ENCODE results near the gene HOXA3.

Gene HOXA3

GRCh38 chr7:27140126-27140857 is 12.1 kb downstream of the HOXA3 start:
- no peaks in the 10 kb centered on the region for H3K27me3 ChIP-seq (replicated peaks in 2 of 5; ENCODE audit: control insufficient read depth in 4 of 5, insufficient read depth in 5 of 5, low read length in 4 of 5)
- CTCF ChIA-PET: interaction anchor here (0.7 to 2.0 kb wide), 6 partner anchors 9 to 475 kb away, joined by 3 to 7 read pairs (median 4); partner anchors contain the start of gene HOXA3
- peaks cover 9 to 51% (median 47%) of the 10 kb centered on the region in 4 experiments for H3K4me1 ChIP-seq (ENCODE audit: control extremely low read depth in 1 of 4, control insufficient read depth in 4 of 4, insufficient read depth in 4 of 4, low read length in 3 of 4)

GRCh38 chr7:27139334-27140125 is 12.9 kb downstream of the HOXA3 start:
- no peak overlapping the region for H3K27ac ChIP-seq (ENCODE audit: insufficient read depth in 1 of 2, low read depth in 1 of 2, low read length in 2 of 2, poor library complexity in 1 of 2, severe bottlenecking in 2 of 2)
- CTCF ChIA-PET: interaction anchor here (0.7 kb wide), 1 partner anchor 8 kb away, joined by 4 read pairs; no protein-coding TSS in a partner anchor

More at GRCh38 chr7:27140126-27140857, 12.1 kb downstream of the HOXA3 start:
- POLR2A ChIA-PET: no interaction called here
- 98% methylated on average over 10 of the region's 15 CpGs for WGBS (ENCODE audit: insufficient coverage)
- Histone ChIP-seq H3K4me3 (ENCODE audit: control insufficient read depth in 1 of 7, extremely low read depth in 1 of 7, insufficient read depth in 4 of 7, low read depth in 2 of 7, low read length in 6 of 7) (no peak overlapping the region), H3K36me3 (ENCODE audit: control insufficient read depth in 4 of 4, insufficient read depth in 4 of 4, low read length in 3 of 4) (peaks cover 2 to 85% (median 60%) of the 10 kb centered on the region in 4 experiments), H3K27ac (ENCODE audit: insufficient read depth in 1 of 2, low read depth in 1 of 2, low read length in 2 of 2, poor library complexity in 1 of 2, severe bottlenecking in 2 of 2) (no peak overlapping the region), H3K9me3 (ENCODE audit: control extremely low read depth in 1 of 5, control insufficient read depth in 4 of 5, insufficient read depth in 2 of 5, low read depth in 1 of 5, low read length in 4 of 5) (peaks cover 0 to 2% (median 0%) of the 10 kb centered on the region in 5 experiments)
- DNase-seq: no peak

GRCh38 chr7:27138985-27139333 is 13.4 kb downstream of the HOXA3 start:
- ChIA-PET POLR2A (no interaction called here), CTCF (no interaction called here)
- Histone ChIP-seq H3K27ac (ENCODE audit: insufficient read depth in 1 of 2, low read depth in 1 of 2, low read length in 2 of 2, poor library complexity in 1 of 2, severe bottlenecking in 2 of 2) (no peak overlapping the region), H3K4me1 (ENCODE audit: control extremely low read depth in 1 of 4, control insufficient read depth in 4 of 4, insufficient read depth in 4 of 4, low read length in 3 of 4) (peaks cover 19 to 55% (median 50%) of the 10 kb centered on the region in 4 experiments), H3K36me3 (ENCODE audit: control insufficient read depth in 4 of 4, insufficient read depth in 4 of 4, low read length in 3 of 4) (peaks cover 2 to 76% (median 54%) of the 10 kb centered on the region in 4 experiments), H3K4me3 (ENCODE audit: control insufficient read depth in 1 of 7, extremely low read depth in 1 of 7, insufficient read depth in 4 of 7, low read depth in 2 of 7, low read length in 6 of 7) (no peak overlapping the region), H3K9me3 (ENCODE audit: control extremely low read depth in 1 of 5, control insufficient read depth in 4 of 5, insufficient read depth in 2 of 5, low read depth in 1 of 5, low read length in 4 of 5) (peaks cover 0 to 1% (median 0%) of the 10 kb centered on the region in 5 experiments), H3K27me3 (replicated peaks in 2 of 5; ENCODE audit: control insufficient read depth in 4 of 5, insufficient read depth in 5 of 5, low read length in 4 of 5) (no peaks in the 10 kb centered on the region)
- 95% methylated on average over 9 of the region's 11 CpGs for WGBS (ENCODE audit: insufficient coverage)
- no peak for DNase-seq

More at GRCh38 chr7:27139334-27140125, 12.9 kb downstream of the HOXA3 start:
- peaks cover 15 to 52% (median 49%) of the 10 kb centered on the region in 4 experiments for H3K4me1 ChIP-seq (ENCODE audit: control extremely low read depth in 1 of 4, control insufficient read depth in 4 of 4, insufficient read depth in 4 of 4, low read length in 3 of 4)
- 96% methylated on average over 52 of the region's 53 CpGs for WGBS (ENCODE audit: insufficient coverage)
- H3K9me3 ChIP-seq (ENCODE audit: control extremely low read depth in 1 of 5, control insufficient read depth in 4 of 5, insufficient read depth in 2 of 5, low read depth in 1 of 5, low read length in 4 of 5): peaks cover 0 to 2% (median 0%) of the 10 kb centered on the region in 5 experiments
- no peaks in the 10 kb centered on the region for H3K27me3 ChIP-seq (replicated peaks in 2 of 5; ENCODE audit: control insufficient read depth in 4 of 5, insufficient read depth in 5 of 5, low read length in 4 of 5)
- H3K36me3 ChIP-seq (ENCODE audit: control insufficient read depth in 4 of 4, insufficient read depth in 4 of 4, low read length in 3 of 4): peaks cover 2 to 82% (median 56%) of the 10 kb centered on the region in 4 experiments
- DNase-seq: no peak
- POLR2A ChIA-PET: no interaction called here
- no peak overlapping the region for H3K4me3 ChIP-seq (ENCODE audit: control insufficient read depth in 1 of 7, extremely low read depth in 1 of 7, insufficient read depth in 4 of 7, low read depth in 2 of 7, low read length in 6 of 7)

GRCh38 chr7:27138472-27138871 is 13.9 kb downstream of the HOXA3 start:
- no peaks in the 10 kb centered on the region for H3K9me3 ChIP-seq (ENCODE audit: control extremely low read depth in 1 of 5, control insufficient read depth in 4 of 5, insufficient read depth in 2 of 5, low read depth in 1 of 5, low read length in 4 of 5)
- H3K27me3 ChIP-seq (replicated peaks in 2 of 5; ENCODE audit: control insufficient read depth in 4 of 5, insufficient read depth in 5 of 5, low read length in 4 of 5): no peaks in the 10 kb centered on the region
- ChIA-PET CTCF (interaction anchor here (1.4 kb wide), 1 partner anchor 284 kb away, joined by 3 read pairs; no protein-coding TSS in a partner anchor), POLR2A (no interaction called here)
- no CpG with 5 or more reads among the region's 1 CpG for WGBS (ENCODE audit: insufficient coverage)
- no peak overlapping the region for H3K4me3 ChIP-seq (ENCODE audit: control insufficient read depth in 1 of 7, extremely low read depth in 1 of 7, insufficient read depth in 4 of 7, low read depth in 2 of 7, low read length in 6 of 7)
- peaks cover 20 to 58% (median 50%) of the 10 kb centered on the region in 4 experiments for H3K4me1 ChIP-seq (ENCODE audit: control extremely low read depth in 1 of 4, control insufficient read depth in 4 of 4, insufficient read depth in 4 of 4, low read length in 3 of 4)
- no peak for DNase-seq
- no peak overlapping the region for H3K27ac ChIP-seq (ENCODE audit: insufficient read depth in 1 of 2, low read depth in 1 of 2, low read length in 2 of 2, poor library complexity in 1 of 2, severe bottlenecking in 2 of 2)
- peaks cover 2 to 76% (median 55%) of the 10 kb centered on the region in 4 experiments for H3K36me3 ChIP-seq (ENCODE audit: control insufficient read depth in 4 of 4, insufficient read depth in 4 of 4, low read length in 3 of 4)

- POLR2A ChIA-PET: no interaction called here
- 100% methylated on average over 1 of the region's 2 CpGs for WGBS (ENCODE audit: insufficient coverage)
- no peaks in the 10 kb centered on the region for H3K9me3 ChIP-seq (ENCODE audit: control extremely low read depth in 1 of 5, control insufficient read depth in 4 of 5, insufficient read depth in 2 of 5, low read depth in 1 of 5, low read length in 4 of 5)
- CTCF ChIA-PET: interaction anchor here (1.4 kb wide), 1 partner anchor 283 kb away, joined by 3 read pairs; no protein-coding TSS in a partner anchor
- H3K36me3 ChIP-seq (ENCODE audit: control insufficient read depth in 4 of 4, insufficient read depth in 4 of 4, low read length in 3 of 4): peaks cover 2 to 76% (median 53%) of the 10 kb centered on the region in 4 experiments
- no peak for DNase-seq
- no peak overlapping the region for H3K4me3 ChIP-seq (ENCODE audit: control insufficient read depth in 1 of 7, extremely low read depth in 1 of 7, insufficient read depth in 4 of 7, low read depth in 2 of 7, low read length in 6 of 7)
- peak overlapping the region; percentile 17 to 48 for H3K27ac ChIP-seq (ENCODE audit: insufficient read depth in 1 of 2, low read depth in 1 of 2, low read length in 2 of 2, poor library complexity in 1 of 2, severe bottlenecking in 2 of 2)
- H3K4me1 ChIP-seq (ENCODE audit: control extremely low read depth in 1 of 4, control insufficient read depth in 4 of 4, insufficient read depth in 4 of 4, low read length in 3 of 4): peaks cover 20 to 60% (median 48%) of the 10 kb centered on the region in 4 experiments
- H3K27me3 ChIP-seq (replicated peaks in 2 of 5; ENCODE audit: control insufficient read depth in 4 of 5, insufficient read depth in 5 of 5, low read length in 4 of 5): no peaks in the 10 kb centered on the region
These were observed 14.6 kb downstream of the HOXA3 start for GRCh38 chr7:27137640-27138315.

- DNase-seq: peak in 2 of 3 donors; percentile 77 to 82
- Histone ChIP-seq H3K4me3 (ENCODE audit: control insufficient read depth in 1 of 7, extremely low read depth in 1 of 7, insufficient read depth in 4 of 7, low read depth in 2 of 7, low read length in 6 of 7) (peak overlapping the region in 1 of 7 experiments; percentile 33), H3K27me3 (replicated peaks in 2 of 5; ENCODE audit: control insufficient read depth in 4 of 5, insufficient read depth in 5 of 5, low read length in 4 of 5) (no peaks in the 10 kb centered on the region), H3K9me3 (ENCODE audit: control extremely low read depth in 1 of 5, control insufficient read depth in 4 of 5, insufficient read depth in 2 of 5, low read depth in 1 of 5, low read length in 4 of 5) (no peaks in the 10 kb centered on the region), H3K4me1 (ENCODE audit: control extremely low read depth in 1 of 4, control insufficient read depth in 4 of 4, insufficient read depth in 4 of 4, low read length in 3 of 4) (peaks cover 23 to 70% (median 47%) of the 10 kb centered on the region in 4 experiments), H3K36me3 (ENCODE audit: control insufficient read depth in 4 of 4, insufficient read depth in 4 of 4, low read length in 3 of 4) (peaks cover 2 to 65% (median 35%) of the 10 kb centered on the region in 4 experiments), H3K27ac (ENCODE audit: insufficient read depth in 1 of 2, low read depth in 1 of 2, low read length in 2 of 2, poor library complexity in 1 of 2, severe bottlenecking in 2 of 2) (peak overlapping the region in 1 of 2 experiments; percentile 44)
- WGBS (ENCODE audit: insufficient coverage): 8% methylated on average over 2 of the region's 2 CpGs
- CTCF ChIA-PET: interaction anchor here (0.6 to 1.9 kb wide), 4 partner anchors 14 to 251 kb away, joined by 3 to 7 read pairs (median 4); no protein-coding TSS in a partner anchor
- POLR2A ChIA-PET: interaction anchor here (0.6 to 1.2 kb wide), 3 partner anchors 9 to 25 kb away, joined by 3 to 4 read pairs (median 3); no protein-coding TSS in a partner anchor
These were observed 18.0 kb downstream of the HOXA3 start for GRCh38 chr7:27134392-27134791.

Data from common myeloid progenitor, CD34-positive (primary cell).